HG03135 (cell line): ENCODE data around the gene FRAS1.
"Not testable (repeated sequence)": the region's sequence is repeated elsewhere in the genome, so short reads cannot be mapped to it uniquely, and the experiment has no call there.

ENCODE experiments used
- ATAC-seq: cut with Tn5 transposase; IDR thresholded peaks from one replicate; pipeline ENCODE4 v1.9.1; 2021; ENCODE audit warnings: mild to moderate bottlenecking, moderate library complexity; ENCODE audit not compliant: unreplicated experiment

Gene FRAS1

GRCh38 chr4:78057600-78058550, 752 bp downstream of the FRAS1 start:
- no peak for ATAC-seq

- no peak for ATAC-seq
These were observed 1.7 kb downstream of the FRAS1 start for GRCh38 chr4:78058591-78059523.

DNA sequence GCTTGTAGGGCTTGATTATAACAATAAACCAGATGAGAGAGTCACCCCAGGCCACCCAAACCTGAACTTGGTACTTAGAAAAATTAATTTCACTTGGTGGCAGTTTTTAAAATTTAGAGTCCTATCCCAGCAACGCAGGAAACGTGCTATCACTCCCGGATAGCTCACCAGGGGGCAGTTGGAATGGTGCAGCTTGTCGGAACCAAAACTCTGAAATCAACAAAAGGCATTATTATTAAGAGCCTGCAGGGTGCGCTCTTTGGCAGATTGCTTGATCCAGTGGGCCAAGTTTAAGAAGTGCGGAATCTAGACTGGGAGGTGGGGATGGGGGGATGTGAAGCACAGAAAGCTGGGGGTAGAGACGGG, 2.4 kb downstream of the FRAS1 start:
- ATAC-seq: no peak

- ATAC-seq: no peak
These were observed 2.8 kb downstream of the FRAS1 start for GRCh38 chr4:78059938-78060337.

DNA sequence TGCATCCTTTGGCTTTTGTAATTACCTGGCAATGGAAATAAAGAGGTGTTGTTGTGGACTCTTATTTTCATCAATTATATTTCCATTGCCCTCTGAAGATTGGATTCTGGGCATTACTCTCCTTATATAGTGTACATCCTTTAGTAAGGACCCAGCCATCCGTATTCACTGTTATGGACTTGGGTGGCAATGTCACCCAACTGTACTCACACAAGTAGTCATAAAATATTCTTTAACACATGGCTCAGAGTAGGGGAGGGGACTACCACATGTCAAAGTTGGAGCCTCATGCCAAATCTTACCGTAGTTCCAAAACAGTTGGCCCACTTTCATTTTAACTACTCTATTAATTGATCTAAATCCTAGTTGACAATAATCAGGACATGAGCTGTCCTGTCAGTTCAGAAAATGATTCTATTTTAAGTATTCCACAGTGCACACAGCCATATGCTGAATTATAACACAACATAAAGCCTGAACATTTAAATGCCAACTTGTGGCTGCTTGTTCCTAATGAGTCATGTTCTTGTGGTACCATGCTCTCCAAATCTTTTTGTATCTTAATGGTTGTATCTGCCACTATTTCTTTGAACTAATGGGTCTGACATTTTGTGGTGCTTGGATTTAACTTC, 4.9 kb downstream of the FRAS1 start:
- ATAC-seq: no peak

DNA sequence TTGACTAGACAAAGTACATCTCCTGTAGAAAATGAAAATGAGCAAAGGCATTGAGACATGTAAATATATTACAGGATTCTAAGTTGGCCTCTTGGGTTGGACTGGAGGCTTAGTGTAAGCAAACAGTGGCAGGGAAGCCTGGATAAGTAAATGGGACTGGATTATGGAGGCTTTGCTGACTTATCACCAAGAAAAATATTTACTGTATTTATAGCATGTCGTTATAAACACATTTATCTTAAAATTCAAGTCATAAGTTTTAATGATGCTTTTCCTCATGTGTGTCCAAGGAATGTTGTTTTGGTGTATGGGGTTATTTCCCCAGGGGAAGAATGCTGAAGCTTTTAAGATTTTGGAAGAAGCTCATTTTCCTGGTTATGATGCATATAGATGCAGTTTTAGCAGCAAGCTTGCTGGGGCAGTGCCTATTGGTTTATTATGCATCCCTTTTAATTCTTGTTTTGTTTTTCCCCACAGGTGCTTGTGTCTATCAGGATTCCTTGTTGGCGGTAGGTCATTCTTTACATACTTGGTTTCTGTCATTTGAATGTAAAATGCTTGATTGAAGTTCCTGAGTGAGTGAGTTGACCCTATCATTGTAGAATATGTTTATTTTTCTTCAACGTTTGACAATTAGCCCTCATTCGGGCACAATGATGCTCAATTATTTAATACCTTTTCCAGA, 8.5 kb downstream of the FRAS1 start:
- no peak for ATAC-seq

DNA sequence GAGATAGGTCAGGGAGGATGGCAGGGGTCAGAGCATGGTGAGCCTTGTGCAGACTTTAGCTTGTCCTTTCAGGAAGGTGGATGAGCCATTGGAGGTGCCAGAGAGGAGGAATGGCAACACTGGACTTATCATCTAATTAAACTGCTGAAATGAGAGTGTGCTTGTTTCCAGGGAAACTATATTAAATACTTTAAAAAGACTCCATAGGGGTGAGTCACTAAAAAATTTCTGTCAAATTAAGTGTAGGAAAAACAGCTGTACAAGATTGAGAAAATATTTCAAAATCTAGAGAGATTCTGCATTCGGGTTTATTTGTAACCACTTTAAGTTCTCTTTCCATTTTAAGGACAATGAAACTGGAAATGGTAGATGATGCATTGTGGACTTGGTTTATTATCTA, 11.4 kb downstream of the FRAS1 start:
- ATAC-seq: no peak

DNA sequence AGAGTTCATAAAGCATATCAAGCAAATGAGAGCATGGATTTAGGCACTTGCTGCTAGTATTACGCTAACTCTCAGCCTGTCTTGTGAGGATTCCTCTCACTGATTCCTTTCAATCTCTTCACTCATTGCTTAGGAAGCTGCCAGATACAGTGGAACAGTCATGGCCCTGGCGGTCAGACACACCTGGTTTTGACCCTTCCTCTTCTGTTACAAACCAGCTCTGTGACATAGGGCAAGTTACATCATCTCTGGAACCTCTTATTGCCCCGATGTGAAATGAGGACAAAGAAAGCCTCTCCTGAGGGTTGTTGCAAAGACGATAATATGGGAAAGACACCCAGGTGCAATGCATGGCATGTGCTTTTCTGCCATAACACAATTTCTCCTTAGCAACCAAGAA, 12.2 kb downstream of the FRAS1 start:
- ATAC-seq: no peak

DNA sequence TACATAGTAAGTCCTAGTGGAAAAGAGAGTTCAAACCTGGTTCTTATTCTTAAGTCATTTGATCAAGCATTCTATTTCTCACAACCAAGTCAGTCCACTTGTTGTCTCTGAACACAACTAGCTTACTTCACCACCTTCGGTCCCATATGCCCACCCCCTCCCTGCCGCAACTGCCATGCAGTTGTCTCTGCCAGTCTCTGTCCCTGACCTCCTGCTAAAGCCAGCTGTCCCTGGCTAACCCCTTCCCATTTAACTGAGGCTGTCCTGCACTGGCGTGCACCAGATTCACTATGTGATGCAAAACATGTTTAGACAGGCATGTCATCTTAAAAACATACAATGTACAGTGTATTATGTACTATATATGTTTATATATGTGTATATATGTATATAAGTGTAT, 12.7 kb downstream of the FRAS1 start:
- ATAC-seq: no peak

- no peak for ATAC-seq
These were observed 13.7 kb downstream of the FRAS1 start for GRCh38 chr4:78070731-78071282.

DNA sequence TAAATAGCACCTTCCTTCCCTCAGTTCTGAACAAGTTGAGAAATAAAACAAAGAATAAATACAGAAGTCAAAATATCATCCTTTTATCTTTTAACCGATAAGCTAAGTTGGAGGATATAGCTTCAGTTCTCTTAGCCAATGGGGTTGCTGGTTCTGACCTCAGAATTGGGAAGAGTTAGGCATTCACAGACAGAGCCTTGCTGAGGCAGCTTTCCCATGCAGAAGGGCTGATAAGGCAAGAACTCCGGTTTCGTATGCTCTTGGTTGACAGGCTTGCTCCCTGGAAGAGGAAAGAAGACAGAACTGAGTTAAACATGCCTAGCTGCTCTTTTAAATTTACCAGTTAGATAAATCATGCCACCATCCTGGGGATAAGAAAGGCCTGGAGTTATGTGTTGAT, 17.6 kb downstream of the FRAS1 start:
- ATAC-seq: no peak

DNA sequence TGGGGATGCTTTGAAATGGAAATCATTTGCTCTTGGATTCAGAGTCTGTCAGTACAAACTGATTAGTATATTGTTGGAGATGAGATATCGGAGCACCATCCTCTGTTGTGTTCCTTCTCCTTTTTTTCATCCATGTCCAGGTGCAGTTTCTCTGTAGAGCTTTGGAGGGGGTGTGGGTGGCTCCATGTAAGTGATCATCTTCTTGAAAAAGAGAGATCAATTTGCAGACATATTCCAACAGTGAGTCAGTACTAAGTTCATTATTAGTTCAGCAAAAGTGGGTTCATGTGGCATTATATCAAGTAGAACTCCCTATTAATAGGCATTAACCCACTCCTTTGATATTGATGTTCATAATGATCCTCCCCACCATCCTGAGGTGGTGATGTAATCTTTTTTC, 18.9 kb downstream of the FRAS1 start:
- no peak for ATAC-seq

GRCh38 chr4:78078101-78078500, 21.0 kb downstream of the FRAS1 start:
- no peak for ATAC-seq

- no peak for ATAC-seq
These were observed 22.8 kb downstream of the FRAS1 start for GRCh38 chr4:78079726-78080430.

GRCh38 chr4:78081541-78081940, 24.4 kb downstream of the FRAS1 start:
- ATAC-seq: no peak

DNA sequence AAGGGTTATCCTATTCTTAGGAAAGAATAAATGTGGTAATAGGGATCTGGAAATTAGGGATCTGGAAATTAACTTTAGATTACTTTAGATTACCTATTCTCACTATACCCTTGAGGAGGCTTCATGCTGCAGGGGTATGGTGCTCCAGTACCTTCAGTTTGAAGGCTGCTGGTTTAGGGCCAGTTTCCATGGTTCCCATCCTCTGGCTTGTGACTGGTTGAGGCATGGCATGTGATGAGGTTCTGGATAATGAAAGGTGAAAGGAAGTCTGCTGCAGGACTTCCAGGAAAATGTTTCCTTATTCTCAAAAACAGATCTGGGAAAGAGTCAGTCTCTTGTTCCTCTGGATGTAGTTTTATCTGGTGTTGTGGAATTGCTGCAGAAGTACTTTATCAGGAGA, 25.9 kb downstream of the FRAS1 start:
- no peak for ATAC-seq

DNA sequence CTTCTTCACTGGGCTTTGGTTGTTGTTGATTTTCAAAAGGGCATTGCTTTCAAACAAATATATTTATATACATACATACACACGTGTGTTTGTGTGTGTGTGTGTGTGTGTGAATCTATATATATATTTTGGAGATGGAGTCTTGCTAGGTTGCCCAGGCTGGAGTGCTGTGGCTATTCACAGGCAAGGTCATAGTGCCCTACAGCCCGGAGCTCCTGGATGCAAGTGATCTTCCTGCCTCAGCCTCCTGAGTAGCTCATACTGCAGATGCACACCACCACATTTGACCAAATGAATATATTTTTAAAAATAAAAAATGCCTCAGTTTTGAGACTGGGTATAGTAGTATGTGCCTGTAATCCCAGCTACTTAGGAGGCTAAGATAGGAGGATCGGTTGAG, 34.4 kb downstream of the FRAS1 start:
- ATAC-seq: no peak

DNA sequence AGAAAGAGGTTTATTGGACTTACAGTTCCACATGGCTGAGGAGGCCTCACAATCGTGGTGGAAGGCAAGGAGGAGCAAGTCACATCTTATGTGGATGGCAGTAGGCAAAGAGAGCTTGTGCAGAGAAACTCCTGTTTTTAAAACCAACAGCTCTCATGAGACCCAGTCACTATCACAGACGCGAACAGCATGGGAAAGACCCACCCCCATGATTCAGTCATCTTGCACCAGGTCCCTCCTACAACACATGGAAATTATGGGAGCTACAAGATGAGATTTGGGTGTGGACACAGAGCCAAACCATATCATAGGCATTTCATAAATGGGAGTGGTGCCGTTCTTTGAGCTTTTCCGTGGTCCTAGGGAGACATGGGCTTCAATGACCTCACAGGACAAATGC, 35.2 kb downstream of the FRAS1 start:
- not testable (repeated sequence) for ATAC-seq

DNA sequence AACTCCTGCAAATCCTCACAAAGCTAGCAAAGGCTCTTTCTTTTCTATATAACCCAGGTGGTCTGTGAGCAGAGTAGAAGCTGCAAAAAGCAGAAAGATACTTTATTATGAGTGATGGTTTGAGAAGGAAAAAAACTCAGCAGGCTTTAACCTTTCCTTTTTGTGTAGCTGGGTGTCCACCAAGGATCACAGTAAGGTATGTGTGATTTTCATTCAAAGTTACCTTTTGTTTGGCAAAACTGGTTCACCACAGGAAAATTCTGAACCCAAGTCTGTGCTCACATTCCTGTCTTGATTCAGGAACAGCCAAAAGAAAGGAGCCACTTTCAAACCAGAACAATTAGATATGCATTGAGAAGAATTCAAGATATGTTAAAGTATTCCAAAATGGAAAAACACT, 35.7 kb downstream of the FRAS1 start:
- no peak for ATAC-seq

- ATAC-seq: no peak
These were observed 38.0 kb downstream of the FRAS1 start for GRCh38 chr4:78095081-78095480.
